HEK293 (cell line): Measurements from ENCODE around the gene RBFOX2.

Experiments
- CTCF ChIA-PET: fragments of 350-600 bp; formaldehyde crosslinking; extraction: SDS; loops from one replicate; lab custom pipeline; 2021; ENCODE audit warnings: antibody characterized with exemption; lab: Yijun Ruan, JAX
- POLR2A ChIA-PET: fragments of 300-600 bp; formaldehyde crosslinking; extraction: SDS; loops from one replicate; lab custom pipeline; 2020; ENCODE audit warnings: antibody characterized with exemption, inconsistent platforms; lab: Yijun Ruan, JAX
- H3K27ac ChIP-seq: fragments of 200-500 bp; sonication (Bioruptor generic); 2 replicates; pipeline ENCODE4 v1.5.1; 2014; ENCODE audit warnings: low read depth, low read length, control low read depth, inconsistent platforms; ENCODE audit errors: extremely low read depth
- H3K36me3 ChIP-seq, 2 experiments: fragments of 200-500 bp in 1 of 2; sonication (Bioruptor generic) in 1 of 2; 1 replicate in 1 of 2; 2 replicates in 1 of 2; pipeline ENCODE4 v1.5.1; 2014 to 2017; ENCODE audit warnings: inconsistent platforms in 2 of 2, low read length in 2 of 2; ENCODE audit not compliant: control insufficient read depth in 2 of 2, insufficient read depth in 1 of 2
- H3K4me1 ChIP-seq: fragments of 200-500 bp; sonication (Bioruptor generic); 2 replicates; pipeline ENCODE4 v1.5.1; 2014; ENCODE audit warnings: mild to moderate bottlenecking, low read length, inconsistent platforms; ENCODE audit not compliant: control insufficient read depth, insufficient read depth
- H3K4me3 ChIP-seq: 2 replicates; pipeline ENCODE4 v1.5.1; 2011; ENCODE audit warnings: low read depth, mild to moderate bottlenecking, control low read depth, low read length, moderate library complexity
- H3K9me3 ChIP-seq: fragments of 200-500 bp; sonication (Bioruptor generic); 2 replicates; pipeline ENCODE4 v1.5.1; 2014; ENCODE audit warnings: low read depth, low read length, inconsistent platforms; ENCODE audit not compliant: control insufficient read depth, insufficient read depth
- ATF2 ChIP-seq: fragments of 450-650 bp; formaldehyde crosslinking; IDR thresholded peaks from 2 replicates; pipeline ENCODE4 v1.5.1; 2016; ENCODE audit warnings: missing biosample characterization, missing genetic modification characterization, low read depth
- GLI2 ChIP-seq: fragments of 450-650 bp; formaldehyde crosslinking; IDR thresholded peaks from 2 replicates; pipeline ENCODE4; 2017; ENCODE audit warnings: missing biosample characterization, missing genetic modification characterization, low read depth, borderline replicate concordance
- GLI4 ChIP-seq: fragments of 450-650 bp; formaldehyde crosslinking; IDR thresholded peaks from 2 replicates; pipeline ENCODE4 v1.5.1; 2016; ENCODE audit warnings: missing biosample characterization, missing genetic modification characterization
- HOXC10 ChIP-seq: sonication (generic); formaldehyde crosslinking; IDR thresholded peaks from 2 replicates; pipeline ENCODE4 v1.8.1; 2023; ENCODE audit warnings: mild to moderate bottlenecking, missing genetic modification reagents
- INSM2 ChIP-seq: fragments of 450-650 bp; formaldehyde crosslinking; IDR thresholded peaks from 2 replicates; pipeline ENCODE4 v1.5.1; 2016; ENCODE audit warnings: missing biosample characterization, missing genetic modification characterization
- OSR2 ChIP-seq: fragments of 450-650 bp; formaldehyde crosslinking; IDR thresholded peaks from 2 replicates; pipeline ENCODE4 v1.5.1; 2016; ENCODE audit warnings: missing biosample characterization, missing genetic modification characterization
- OVOL3 ChIP-seq: fragments of 450-650 bp; formaldehyde crosslinking; IDR thresholded peaks from 2 replicates; pipeline ENCODE4 v1.5.1; 2016; ENCODE audit warnings: missing biosample characterization, missing genetic modification characterization
- SP3 ChIP-seq: fragments of 450-650 bp; formaldehyde crosslinking; IDR thresholded peaks from 2 replicates; pipeline ENCODE4 v1.5.1; 2016; ENCODE audit warnings: missing biosample characterization, missing genetic modification characterization
- SP7 ChIP-seq: fragments of 450-650 bp; formaldehyde crosslinking; IDR thresholded peaks from 2 replicates; pipeline ENCODE4 v1.5.1; 2016; ENCODE audit warnings: missing biosample characterization, missing genetic modification characterization
- ZBTB11 ChIP-seq: fragments of 450-650 bp; formaldehyde crosslinking; conservative IDR thresholded peaks from 2 replicates; pipeline ENCODE4 v1.5.1; 2016; ENCODE audit warnings: low read depth, missing biosample characterization, missing genetic modification characterization
- ZBTB17 ChIP-seq: fragments of 450-650 bp; formaldehyde crosslinking; IDR thresholded peaks from 2 replicates; pipeline ENCODE4 v1.5.1; 2016; ENCODE audit warnings: missing biosample characterization, missing genetic modification characterization
- ZBTB6 ChIP-seq: fragments of 450-650 bp; formaldehyde crosslinking; IDR thresholded peaks from 2 replicates; pipeline ENCODE4 v1.5.1; 2017; ENCODE audit warnings: missing biosample characterization, missing genetic modification characterization
- ZBTB8A ChIP-seq: fragments of 450-650 bp; formaldehyde crosslinking; IDR thresholded peaks from 2 replicates; pipeline ENCODE4 v1.5.1; 2016; ENCODE audit warnings: missing biosample characterization, missing genetic modification characterization
- ZIC2 ChIP-seq: fragments of 450-650 bp; formaldehyde crosslinking; IDR thresholded peaks from 2 replicates; pipeline ENCODE4 v1.5.1; 2016; ENCODE audit warnings: missing biosample characterization, missing genetic modification characterization
- ZNF146 ChIP-seq: fragments of 450-650 bp; formaldehyde crosslinking; IDR thresholded peaks from 2 replicates; pipeline ENCODE4 v1.5.1; 2016; ENCODE audit warnings: missing biosample characterization, missing genetic modification characterization
- ZNF155 ChIP-seq: fragments of 450-650 bp; formaldehyde crosslinking; IDR thresholded peaks from 2 replicates; pipeline ENCODE4 v1.5.1; 2016; ENCODE audit warnings: missing biosample characterization, missing genetic modification characterization
- ZNF202 ChIP-seq: fragments of 450-650 bp; formaldehyde crosslinking; IDR thresholded peaks from 2 replicates; pipeline ENCODE4 v1.5.1; 2016; ENCODE audit warnings: missing biosample characterization, missing genetic modification characterization, borderline replicate concordance
- ZNF366 ChIP-seq: fragments of 450-650 bp; formaldehyde crosslinking; conservative IDR thresholded peaks from 2 replicates; pipeline ENCODE4 v1.5.1; 2016; ENCODE audit warnings: missing biosample characterization, missing genetic modification characterization
- ZNF416 ChIP-seq: fragments of 450-650 bp; formaldehyde crosslinking; IDR thresholded peaks from 2 replicates; pipeline ENCODE4 v1.5.1; 2016; ENCODE audit warnings: missing biosample characterization, missing genetic modification characterization
- ZNF501 ChIP-seq: fragments of 450-650 bp; formaldehyde crosslinking; IDR thresholded peaks from 2 replicates; pipeline ENCODE4 v1.5.1; 2016; ENCODE audit warnings: missing biosample characterization, missing genetic modification characterization
- ZNF510 ChIP-seq: fragments of 450-650 bp; formaldehyde crosslinking; IDR thresholded peaks from 2 replicates; pipeline ENCODE4 v1.5.1; 2018; ENCODE audit warnings: mild to moderate bottlenecking, missing genetic modification characterization, missing biosample characterization; ENCODE audit not compliant: insufficient replicate concordance
- ZNF645 ChIP-seq: fragments of 450-650 bp; formaldehyde crosslinking; IDR thresholded peaks from 2 replicates; pipeline ENCODE4; 2016; ENCODE audit warnings: missing biosample characterization, missing genetic modification characterization
- ZNF660 ChIP-seq: fragments of 450-650 bp; IDR thresholded peaks from 2 replicates; pipeline ENCODE4 v1.5.1; 2018; ENCODE audit warnings: missing biosample characterization, mild to moderate bottlenecking, missing genetic modification characterization
- ZNF777 ChIP-seq: fragments of 450-650 bp; formaldehyde crosslinking; IDR thresholded peaks from 2 replicates; pipeline ENCODE4 v1.5.1; 2017; ENCODE audit warnings: missing biosample characterization, missing genetic modification characterization, borderline replicate concordance
- ZSCAN30 ChIP-seq: fragments of 450-650 bp; IDR thresholded peaks from 2 replicates; pipeline ENCODE4 v1.5.1; 2018; ENCODE audit warnings: missing biosample characterization, mild to moderate bottlenecking, missing genetic modification characterization, moderate library complexity
- ZXDB ChIP-seq: fragments of 450-650 bp; formaldehyde crosslinking; IDR thresholded peaks from 2 replicates; pipeline ENCODE4 v1.5.1; 2016; ENCODE audit warnings: missing biosample characterization, missing genetic modification characterization

Gene RBFOX2

GRCh38 chr22:35783943-35784614 is 244.5 kb downstream of the RBFOX2 start (continued):
- TF ChIP-seq ZBTB11, result no peak
- no peak for TF ChIP-seq ZNF146 (tag by site-specific recombination)

GRCh38 chr22:35782504-35782903 is 246.1 kb downstream of the RBFOX2 start:
- H3K36me3 ChIP-seq, result peaks cover 4 to 8% of the 10 kb centered on the region in 2 experiments; a peak in 1 of 3 replicates
- H3K9me3 ChIP-seq, result no peaks in the 10 kb centered on the region
- H3K4me1 ChIP-seq, result peaks cover 19% of the 10 kb centered on the region
- H3K4me3 ChIP-seq, result no peak overlapping the region
- no peak overlapping the region for H3K27ac ChIP-seq
- TF ChIP-seq ZBTB17 (tag by site-specific recombination) (no peak), ZNF660 (no peak), ZNF645 (tag by site-specific recombination) (no peak), ZNF510 (no peak), ZNF501 (tag by site-specific recombination) (no peak), INSM2 (tag by site-specific recombination) (no peak), SP3 (tag by site-specific recombination) (no peak)
- ChIA-PET CTCF (interaction anchor here (1.3 kb wide), 1 partner anchor 15 kb away, joined by 3 read pairs; no protein-coding TSS in a partner anchor), POLR2A (no interaction called here)

- POLR2A ChIA-PET, result no interaction called here
- H3K4me1 ChIP-seq, result peaks cover 19% of the 10 kb centered on the region
These were observed 246.7 kb downstream of the RBFOX2 start for GRCh38 chr22:35781898-35782297.

More at GRCh38 chr22:35781898-35782297, 246.7 kb downstream of the RBFOX2 start:
- no peak overlapping the region for H3K4me3 ChIP-seq
- no peaks in the 10 kb centered on the region for H3K9me3 ChIP-seq
- peaks cover 4 to 8% of the 10 kb centered on the region in 2 experiments; a peak in 1 of 3 replicates for H3K36me3 ChIP-seq
- CTCF ChIA-PET, result interaction anchor here (0.6 to 1.3 kb wide), 2 partner anchors 15 to 37 kb away, joined by 3 read pairs; no protein-coding TSS in a partner anchor
- TF ChIP-seq ZXDB, result no peak
- TF ChIP-seq ZBTB6 (tag by site-specific recombination), result no peak
- no peak for TF ChIP-seq GLI2 (tag by site-specific recombination)
- TF ChIP-seq ZNF777 (tag by site-specific recombination), result no peak
- TF ChIP-seq ZNF366 (tag by site-specific recombination), result no peak
- TF ChIP-seq ZSCAN30 (tag by site-specific recombination), result no peak
- no peak for TF ChIP-seq OVOL3 (tag by site-specific recombination)
- TF ChIP-seq ZNF202, result no peak
- TF ChIP-seq SP3 (tag by site-specific recombination), result no peak
- no peak for TF ChIP-seq ZBTB8A
- no peak for TF ChIP-seq OSR2
- no peak for TF ChIP-seq ZIC2 (tag by site-specific recombination)
- TF ChIP-seq ZNF155 (tag by site-specific recombination), result no peak
- no peak for TF ChIP-seq ATF2
- no peak for TF ChIP-seq HOXC10 (CRISPR knock-in tag)
- TF ChIP-seq ZNF416 (tag by site-specific recombination), result no peak
- no peak for TF ChIP-seq SP7
- no peak for TF ChIP-seq GLI4 (tag by site-specific recombination)
- H3K27ac ChIP-seq, result no peak overlapping the region
